Nephron (organoid): Measurements from ENCODE around the gene BTRC.
A peak's percentile ranks its signal among the peaks of the same experiment; 100 is the strongest.

ENCODE experiments used
- H3K27ac Mint-ChIP-seq, 3 experiments: 2 replicates each; pipeline ENCODE4 v1.8.0; 2020; ENCODE audit warnings: mixed read lengths in 3 of 3, mild to moderate bottlenecking in 2 of 3, moderate library complexity in 1 of 3
- H3K27me3 Mint-ChIP-seq: 2 replicates; pipeline ENCODE4 v1.8.0; 2021; ENCODE audit warnings: low read depth, mild to moderate bottlenecking, moderate library complexity, mixed read lengths
- H3K36me3 Mint-ChIP-seq: 2 replicates; pipeline ENCODE4 v1.8.0; 2020; ENCODE audit warnings: low read depth, mixed read lengths
- H3K4me1 Mint-ChIP-seq: 2 replicates; pipeline ENCODE4 v1.8.0; 2020; ENCODE audit warnings: mixed read lengths
- H3K4me3 Mint-ChIP-seq, 3 experiments: 2 replicates each; pipeline ENCODE4 v1.8.0; 2020; ENCODE audit warnings: mild to moderate bottlenecking in 3 of 3, mixed read lengths in 3 of 3, moderate library complexity in 2 of 3
- H3K9me3 Mint-ChIP-seq: 2 replicates; pipeline ENCODE4 v1.8.0; 2020; ENCODE audit warnings: mixed read lengths
- CTCF ChIP-seq, 3 experiments: fragments of 200-600 bp; sonication (generic); IDR thresholded peaks; one replicate each; pipeline ENCODE4 v1.5.0; 2021; ENCODE audit warnings: antibody characterized with exemption in 3 of 3; ENCODE audit not compliant: unreplicated experiment in 3 of 3

Gene BTRC

GRCh38 chr10:101489355-101489754, 135.4 kb downstream of the BTRC start:
- Mint-ChIP-seq H3K4me1 (peaks cover 48% of the 10 kb centered on the region), H3K27ac (peak overlapping the region in 1 of 3 experiments; percentile 14), H3K4me3 (no peak overlapping the region), H3K9me3 (no peaks in the 10 kb centered on the region), H3K36me3 (no peaks in the 10 kb centered on the region), H3K27me3 (peaks cover 9% of the 10 kb centered on the region)
- TF ChIP-seq CTCF (IDR thresholded peaks at IDR 0.05; ENCODE audit: unreplicated experiment in 3 of 3) = no peak

- peaks cover 46% of the 10 kb centered on the region for H3K4me1 Mint-ChIP-seq
- H3K9me3 Mint-ChIP-seq = no peaks in the 10 kb centered on the region
- H3K4me3 Mint-ChIP-seq = no peak overlapping the region
- H3K27me3 Mint-ChIP-seq = peaks cover 9% of the 10 kb centered on the region
- no peak for TF ChIP-seq CTCF (IDR thresholded peaks at IDR 0.05; ENCODE audit: unreplicated experiment in 3 of 3)
- H3K27ac Mint-ChIP-seq = no peak overlapping the region
- no peaks in the 10 kb centered on the region for H3K36me3 Mint-ChIP-seq
Measured at GRCh38 chr10:101490026-101490425, 136.1 kb downstream of the BTRC start.

GRCh38 chr10:101492205-101492604, 138.2 kb downstream of the BTRC start:
- Mint-ChIP-seq H3K9me3 (no peaks in the 10 kb centered on the region), H3K36me3 (no peaks in the 10 kb centered on the region), H3K27ac (no peak overlapping the region), H3K27me3 (no peaks in the 10 kb centered on the region), H3K4me1 (peaks cover 29% of the 10 kb centered on the region), H3K4me3 (no peak overlapping the region)
- TF ChIP-seq CTCF (IDR thresholded peaks at IDR 0.05; ENCODE audit: unreplicated experiment in 3 of 3) = no peak

GRCh38 chr10:101492814-101493213, 138.8 kb downstream of the BTRC start:
- Mint-ChIP-seq H3K4me1 (peaks cover 29% of the 10 kb centered on the region), H3K4me3 (no peak overlapping the region), H3K36me3 (no peaks in the 10 kb centered on the region), H3K9me3 (no peaks in the 10 kb centered on the region), H3K27me3 (no peaks in the 10 kb centered on the region), H3K27ac (no peak overlapping the region)
- no peak for TF ChIP-seq CTCF (IDR thresholded peaks at IDR 0.05; ENCODE audit: unreplicated experiment in 3 of 3)

GRCh38 chr10:101493249-101493648, 139.3 kb downstream of the BTRC start:
- H3K4me3 Mint-ChIP-seq = no peak overlapping the region
- peak overlapping the region in 2 of 3 experiments; percentile 5 to 59 for H3K27ac Mint-ChIP-seq
- H3K4me1 Mint-ChIP-seq = peaks cover 25% of the 10 kb centered on the region
- no peaks in the 10 kb centered on the region for H3K27me3 Mint-ChIP-seq
- H3K36me3 Mint-ChIP-seq = no peaks in the 10 kb centered on the region
- TF ChIP-seq CTCF (IDR thresholded peaks at IDR 0.05; ENCODE audit: unreplicated experiment in 3 of 3) = no peak
- no peaks in the 10 kb centered on the region for H3K9me3 Mint-ChIP-seq

GRCh38 chr10:101493782-101494281, 139.9 kb downstream of the BTRC start:
- H3K4me1 Mint-ChIP-seq = peaks cover 23% of the 10 kb centered on the region
- H3K27ac Mint-ChIP-seq = peak overlapping the region; percentile 59 to 76 (median 67)
- no peaks in the 10 kb centered on the region for H3K9me3 Mint-ChIP-seq
- H3K27me3 Mint-ChIP-seq = no peaks in the 10 kb centered on the region
- no peak overlapping the region for H3K4me3 Mint-ChIP-seq
- no peaks in the 10 kb centered on the region for H3K36me3 Mint-ChIP-seq
- TF ChIP-seq CTCF (IDR thresholded peaks at IDR 0.05; ENCODE audit: unreplicated experiment in 3 of 3) = no peak
